Measurements from ENCODE around the gene GRHL1. TPM values are rescaled to one million over a fixed set of nuclear protein-coding genes. Genes with fewer than 3 reads are reported as not detected.

Gene GRHL1
- total and polyA plus RNA-seq, 2 experiments from 2014 or later = 2.9 to 4.2 TPM

DNA sequence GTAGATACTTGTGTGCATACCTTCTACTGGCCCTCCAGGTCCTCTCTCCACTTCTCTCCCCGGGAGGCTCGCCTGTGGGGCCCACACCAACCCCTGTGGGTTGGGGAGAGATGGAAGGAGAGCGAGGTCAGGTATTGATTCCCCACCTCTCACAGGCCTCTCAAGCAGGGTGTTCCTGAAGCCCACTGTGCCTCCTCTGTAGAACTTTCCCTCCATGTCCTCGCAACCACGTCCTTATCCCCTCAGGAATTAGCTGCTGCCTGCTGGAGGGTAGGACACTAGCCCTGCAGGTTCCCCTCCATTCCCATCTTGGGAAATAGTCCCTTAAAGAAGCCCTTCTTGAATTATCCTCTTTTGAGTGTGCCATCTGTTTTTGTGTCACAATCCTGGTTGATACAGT is 52.9 kb downstream of the GRHL1 start:
- H4K20me1 ChIP-seq (replicated peaks; ENCODE audit: insufficient read depth) = no peaks in the 10 kb centered on the region
- no peak overlapping the region for H2AFZ ChIP-seq
- no peak overlapping the region for H3K27ac ChIP-seq (ENCODE audit: low read depth)
- no peak overlapping the region for H3K4me2 ChIP-seq
- DNase-seq (ENCODE audit: low spot score) = no peak
- Mint-ChIP-seq H3K9me3 (peaks cover 6% of the 10 kb centered on the region; the same call in 1 of the 3 replicates), H3K4me1 (peaks cover 11% of the 10 kb centered on the region), H3K36me3 (ENCODE audit: low read depth) (no peaks in the 10 kb centered on the region), H3K4me3 (no peak overlapping the region), H3K27ac (no peak overlapping the region), H3K27me3 (ENCODE audit: insufficient read depth, low read depth, poor library complexity) (peaks cover 12% of the 10 kb centered on the region)
- no peak overlapping the region for H3K4me3 ChIP-seq
- no peak for ATAC-seq
- no peaks in the 10 kb centered on the region for H3K9me2 ChIP-seq (ENCODE audit: insufficient read depth)
- H3F3A ChIP-seq (replicated peaks; ENCODE audit: low read depth) = no peaks in the 10 kb centered on the region
- H3K36me3 ChIP-seq (ENCODE audit: insufficient read depth) = no peaks in the 10 kb centered on the region
- TF ChIP-seq, protein P1, sequence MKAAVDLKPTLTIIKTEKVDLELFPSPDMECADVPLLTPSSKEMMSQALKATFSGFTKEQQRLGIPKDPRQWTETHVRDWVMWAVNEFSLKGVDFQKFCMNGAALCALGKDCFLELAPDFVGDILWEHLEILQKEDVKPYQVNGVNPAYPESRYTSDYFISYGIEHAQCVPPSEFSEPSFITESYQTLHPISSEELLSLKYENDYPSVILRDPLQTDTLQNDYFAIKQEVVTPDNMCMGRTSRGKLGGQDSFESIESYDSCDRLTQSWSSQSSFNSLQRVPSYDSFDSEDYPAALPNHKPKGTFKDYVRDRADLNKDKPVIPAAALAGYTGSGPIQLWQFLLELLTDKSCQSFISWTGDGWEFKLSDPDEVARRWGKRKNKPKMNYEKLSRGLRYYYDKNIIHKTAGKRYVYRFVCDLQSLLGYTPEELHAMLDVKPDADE (IDR thresholded peaks at IDR 0.05) = no peak
- TF ChIP-seq, protein P2, sequence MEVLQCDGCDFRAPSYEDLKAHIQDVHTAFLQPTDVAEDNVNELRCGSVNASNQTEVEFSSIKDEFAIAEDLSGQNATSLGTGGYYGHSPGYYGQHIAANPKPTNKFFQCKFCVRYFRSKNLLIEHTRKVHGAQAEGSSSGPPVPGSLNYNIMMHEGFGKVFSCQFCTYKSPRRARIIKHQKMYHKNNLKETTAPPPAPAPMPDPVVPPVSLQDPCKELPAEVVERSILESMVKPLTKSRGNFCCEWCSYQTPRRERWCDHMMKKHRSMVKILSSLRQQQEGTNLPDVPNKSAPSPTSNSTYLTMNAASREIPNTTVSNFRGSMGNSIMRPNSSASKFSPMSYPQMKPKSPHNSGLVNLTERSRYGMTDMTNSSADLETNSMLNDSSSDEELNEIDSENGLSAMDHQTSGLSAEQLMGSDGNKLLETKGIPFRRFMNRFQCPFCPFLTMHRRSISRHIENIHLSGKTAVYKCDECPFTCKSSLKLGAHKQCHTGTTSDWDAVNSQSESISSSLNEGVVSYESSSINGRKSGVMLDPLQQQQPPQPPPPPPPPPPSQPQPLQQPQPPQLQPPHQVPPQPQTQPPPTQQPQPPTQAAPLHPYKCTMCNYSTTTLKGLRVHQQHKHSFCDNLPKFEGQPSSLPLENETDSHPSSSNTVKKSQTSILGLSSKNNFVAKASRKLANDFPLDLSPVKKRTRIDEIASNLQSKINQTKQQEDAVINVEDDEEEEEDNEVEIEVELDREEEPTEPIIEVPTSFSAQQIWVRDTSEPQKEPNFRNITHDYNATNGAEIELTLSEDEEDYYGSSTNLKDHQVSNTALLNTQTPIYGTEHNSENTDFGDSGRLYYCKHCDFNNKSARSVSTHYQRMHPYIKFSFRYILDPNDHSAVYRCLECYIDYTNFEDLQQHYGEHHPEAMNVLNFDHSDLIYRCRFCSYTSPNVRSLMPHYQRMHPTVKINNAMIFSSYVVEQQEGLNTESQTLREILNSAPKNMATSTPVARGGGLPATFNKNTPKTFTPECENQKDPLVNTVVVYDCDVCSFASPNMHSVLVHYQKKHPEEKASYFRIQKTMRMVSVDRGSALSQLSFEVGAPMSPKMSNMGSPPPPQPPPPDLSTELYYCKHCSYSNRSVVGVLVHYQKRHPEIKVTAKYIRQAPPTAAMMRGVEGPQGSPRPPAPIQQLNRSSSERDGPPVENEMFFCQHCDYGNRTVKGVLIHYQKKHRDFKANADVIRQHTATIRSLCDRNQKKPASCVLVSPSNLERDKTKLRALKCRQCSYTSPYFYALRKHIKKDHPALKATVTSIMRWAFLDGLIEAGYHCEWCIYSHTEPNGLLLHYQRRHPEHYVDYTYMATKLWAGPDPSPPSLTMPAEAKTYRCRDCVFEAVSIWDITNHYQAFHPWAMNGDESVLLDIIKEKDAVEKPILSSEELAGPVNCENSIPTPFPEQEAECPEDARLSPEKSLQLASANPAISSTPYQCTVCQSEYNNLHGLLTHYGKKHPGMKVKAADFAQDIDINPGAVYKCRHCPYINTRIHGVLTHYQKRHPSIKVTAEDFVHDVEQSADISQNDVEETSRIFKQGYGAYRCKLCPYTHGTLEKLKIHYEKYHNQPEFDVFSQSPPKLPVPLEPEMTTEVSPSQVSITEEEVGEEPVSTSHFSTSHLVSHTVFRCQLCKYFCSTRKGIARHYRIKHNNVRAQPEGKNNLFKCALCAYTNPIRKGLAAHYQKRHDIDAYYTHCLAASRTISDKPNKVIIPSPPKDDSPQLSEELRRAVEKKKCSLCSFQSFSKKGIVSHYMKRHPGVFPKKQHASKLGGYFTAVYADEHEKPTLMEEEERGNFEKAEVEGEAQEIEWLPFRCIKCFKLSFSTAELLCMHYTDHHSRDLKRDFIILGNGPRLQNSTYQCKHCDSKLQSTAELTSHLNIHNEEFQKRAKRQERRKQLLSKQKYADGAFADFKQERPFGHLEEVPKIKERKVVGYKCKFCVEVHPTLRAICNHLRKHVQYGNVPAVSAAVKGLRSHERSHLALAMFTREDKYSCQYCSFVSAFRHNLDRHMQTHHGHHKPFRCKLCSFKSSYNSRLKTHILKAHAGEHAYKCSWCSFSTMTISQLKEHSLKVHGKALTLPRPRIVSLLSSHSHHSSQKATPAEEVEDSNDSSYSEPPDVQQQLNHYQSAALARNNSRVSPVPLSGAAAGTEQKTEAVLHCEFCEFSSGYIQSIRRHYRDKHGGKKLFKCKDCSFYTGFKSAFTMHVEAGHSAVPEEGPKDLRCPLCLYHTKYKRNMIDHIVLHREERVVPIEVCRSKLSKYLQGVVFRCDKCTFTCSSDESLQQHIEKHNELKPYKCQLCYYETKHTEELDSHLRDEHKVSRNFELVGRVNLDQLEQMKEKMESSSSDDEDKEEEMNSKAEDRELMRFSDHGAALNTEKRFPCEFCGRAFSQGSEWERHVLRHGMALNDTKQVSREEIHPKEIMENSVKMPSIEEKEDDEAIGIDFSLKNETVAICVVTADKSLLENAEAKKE (CRISPR knock-in tag; IDR thresholded peaks at IDR 0.05) = no peak
- TF ChIP-seq CREB1 (CRISPR knock-in tag; IDR thresholded peaks at IDR 0.05; ENCODE audit: low read depth) (no peak), JUNB (IDR thresholded peaks at IDR 0.05; ENCODE audit: unreplicated experiment) (no peak), EZH2phosphoT487 (IDR thresholded peaks at IDR 0.05; ENCODE audit: unreplicated experiment) (no peak), NANOG (IDR thresholded peaks at IDR 0.05; ENCODE audit: borderline replicate concordance) (no peak), POLR2AphosphoS5 (IDR thresholded peaks at IDR 0.05; ENCODE audit: low read depth) (no peak), EZH2 (IDR thresholded peaks at IDR 0.05; ENCODE audit: low read depth, unreplicated experiment) (no peak), STAT1 (IDR thresholded peaks at IDR 0.05; ENCODE audit: unreplicated experiment) (no peak), ZNF114 (CRISPR knock-in tag; IDR thresholded peaks at IDR 0.05) (no peak), ZNF331 (CRISPR knock-in tag; IDR thresholded peaks at IDR 0.05; ENCODE audit: low read depth) (no peak)
- TF ChIP-seq, protein P3, sequence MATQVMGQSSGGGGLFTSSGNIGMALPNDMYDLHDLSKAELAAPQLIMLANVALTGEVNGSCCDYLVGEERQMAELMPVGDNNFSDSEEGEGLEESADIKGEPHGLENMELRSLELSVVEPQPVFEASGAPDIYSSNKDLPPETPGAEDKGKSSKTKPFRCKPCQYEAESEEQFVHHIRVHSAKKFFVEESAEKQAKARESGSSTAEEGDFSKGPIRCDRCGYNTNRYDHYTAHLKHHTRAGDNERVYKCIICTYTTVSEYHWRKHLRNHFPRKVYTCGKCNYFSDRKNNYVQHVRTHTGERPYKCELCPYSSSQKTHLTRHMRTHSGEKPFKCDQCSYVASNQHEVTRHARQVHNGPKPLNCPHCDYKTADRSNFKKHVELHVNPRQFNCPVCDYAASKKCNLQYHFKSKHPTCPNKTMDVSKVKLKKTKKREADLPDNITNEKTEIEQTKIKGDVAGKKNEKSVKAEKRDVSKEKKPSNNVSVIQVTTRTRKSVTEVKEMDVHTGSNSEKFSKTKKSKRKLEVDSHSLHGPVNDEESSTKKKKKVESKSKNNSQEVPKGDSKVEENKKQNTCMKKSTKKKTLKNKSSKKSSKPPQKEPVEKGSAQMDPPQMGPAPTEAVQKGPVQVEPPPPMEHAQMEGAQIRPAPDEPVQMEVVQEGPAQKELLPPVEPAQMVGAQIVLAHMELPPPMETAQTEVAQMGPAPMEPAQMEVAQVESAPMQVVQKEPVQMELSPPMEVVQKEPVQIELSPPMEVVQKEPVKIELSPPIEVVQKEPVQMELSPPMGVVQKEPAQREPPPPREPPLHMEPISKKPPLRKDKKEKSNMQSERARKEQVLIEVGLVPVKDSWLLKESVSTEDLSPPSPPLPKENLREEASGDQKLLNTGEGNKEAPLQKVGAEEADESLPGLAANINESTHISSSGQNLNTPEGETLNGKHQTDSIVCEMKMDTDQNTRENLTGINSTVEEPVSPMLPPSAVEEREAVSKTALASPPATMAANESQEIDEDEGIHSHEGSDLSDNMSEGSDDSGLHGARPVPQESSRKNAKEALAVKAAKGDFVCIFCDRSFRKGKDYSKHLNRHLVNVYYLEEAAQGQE (IDR thresholded peaks at IDR 0.05; ENCODE audit: unreplicated experiment) = no peak
- TF ChIP-seq, protein P4, sequence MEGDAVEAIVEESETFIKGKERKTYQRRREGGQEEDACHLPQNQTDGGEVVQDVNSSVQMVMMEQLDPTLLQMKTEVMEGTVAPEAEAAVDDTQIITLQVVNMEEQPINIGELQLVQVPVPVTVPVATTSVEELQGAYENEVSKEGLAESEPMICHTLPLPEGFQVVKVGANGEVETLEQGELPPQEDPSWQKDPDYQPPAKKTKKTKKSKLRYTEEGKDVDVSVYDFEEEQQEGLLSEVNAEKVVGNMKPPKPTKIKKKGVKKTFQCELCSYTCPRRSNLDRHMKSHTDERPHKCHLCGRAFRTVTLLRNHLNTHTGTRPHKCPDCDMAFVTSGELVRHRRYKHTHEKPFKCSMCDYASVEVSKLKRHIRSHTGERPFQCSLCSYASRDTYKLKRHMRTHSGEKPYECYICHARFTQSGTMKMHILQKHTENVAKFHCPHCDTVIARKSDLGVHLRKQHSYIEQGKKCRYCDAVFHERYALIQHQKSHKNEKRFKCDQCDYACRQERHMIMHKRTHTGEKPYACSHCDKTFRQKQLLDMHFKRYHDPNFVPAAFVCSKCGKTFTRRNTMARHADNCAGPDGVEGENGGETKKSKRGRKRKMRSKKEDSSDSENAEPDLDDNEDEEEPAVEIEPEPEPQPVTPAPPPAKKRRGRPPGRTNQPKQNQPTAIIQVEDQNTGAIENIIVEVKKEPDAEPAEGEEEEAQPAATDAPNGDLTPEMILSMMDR (conservative IDR thresholded peaks at IDR 0.05; ENCODE audit: low read depth in 2 of 2) = no peak
- peaks cover 9% of the 10 kb centered on the region for H3K4me1 ChIP-seq (ENCODE audit: insufficient read depth)
- no peaks in the 10 kb centered on the region for H3K79me2 ChIP-seq (replicated peaks; ENCODE audit: insufficient read depth)
- no peaks in the 10 kb centered on the region for H3K27me3 ChIP-seq (ENCODE audit: insufficient read depth)
